AG08395 (cell line): ENCODE data around the gene CRACDL.

Experiments used
- DNase-seq: peaks from one replicate; pipeline ENCODE4 v3.0.0; 2012; ENCODE audit warnings: mixed read lengths, low spot score

CRACDL gene

GRCh38 chr2:98926601-98927000 is 9.4 kb downstream of the CRACDL start:
- DNase-seq, result no peak

GRCh38 chr2:98924910-98925309 is 11.1 kb downstream of the CRACDL start:
- no peak for DNase-seq

GRCh38 chr2:98924038-98924830 is 11.8 kb downstream of the CRACDL start:
- DNase-seq, result no peak

DNA sequence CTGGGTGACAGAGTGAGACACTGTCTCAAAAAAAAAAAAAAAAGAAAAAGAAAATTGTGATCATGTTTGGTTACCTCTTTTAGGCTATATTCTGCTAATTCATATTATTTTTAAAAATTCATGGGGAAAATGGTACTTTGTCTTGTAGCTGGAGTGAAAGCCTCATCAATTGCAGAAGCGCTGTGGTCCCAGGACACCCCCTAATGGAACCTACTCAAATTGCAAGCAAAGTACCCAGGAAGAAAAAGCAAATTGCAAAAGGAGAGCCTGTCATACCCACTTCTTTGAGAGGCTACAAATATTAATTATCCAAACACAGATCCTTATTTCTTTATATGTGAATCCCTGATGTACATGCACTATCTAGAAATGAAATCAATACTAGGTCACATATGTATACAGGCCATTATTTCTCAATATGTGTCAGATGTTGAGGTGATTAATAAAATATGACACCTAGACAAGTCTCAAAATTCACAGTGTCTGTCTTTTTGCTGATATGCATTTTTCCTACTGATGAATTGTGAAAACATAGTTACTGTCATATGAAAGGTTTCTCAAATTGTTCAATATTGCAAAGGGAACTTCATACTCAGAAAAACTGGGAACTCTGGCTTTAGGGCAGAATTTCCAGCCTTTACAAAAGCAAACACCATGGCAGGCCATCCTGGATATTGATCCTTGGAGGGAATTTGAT is 12.6 kb downstream of the CRACDL start:
- no peak for DNase-seq

- no peak for DNase-seq
Observed at GRCh38 chr2:98921062-98921461, 15.0 kb downstream of the CRACDL start.

DNA sequence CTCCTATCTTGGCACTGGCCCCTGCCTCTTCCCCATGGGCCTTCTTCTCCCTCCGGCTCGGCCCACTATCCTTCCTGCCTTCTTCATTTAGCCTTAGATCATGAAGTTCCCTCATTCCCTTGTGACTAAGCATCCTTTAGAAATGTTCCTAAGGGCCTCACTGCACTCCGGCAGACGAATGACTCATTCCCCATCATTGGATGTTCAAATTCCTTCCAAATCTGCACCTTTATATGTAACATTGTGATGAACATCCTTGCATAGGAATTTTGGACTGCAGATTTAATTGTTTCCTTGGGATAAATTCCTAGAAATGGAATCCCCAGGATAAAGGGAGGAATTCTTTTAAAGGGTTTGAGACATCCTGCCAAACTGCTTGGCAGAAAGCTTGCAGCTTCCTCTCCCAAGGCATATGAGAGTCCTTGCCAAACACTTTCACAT is 19.0 kb downstream of the CRACDL start:
- peak; percentile 84 for DNase-seq

- DNase-seq, result peak; percentile 40
Observed at GRCh38 chr2:98915751-98916358, 20.2 kb downstream of the CRACDL start.

- no peak for DNase-seq
Observed at GRCh38 chr2:98914713-98915580, 21.1 kb downstream of the CRACDL start.

GRCh38 chr2:98913916-98914712 is 21.9 kb downstream of the CRACDL start:
- no peak for DNase-seq

DNA sequence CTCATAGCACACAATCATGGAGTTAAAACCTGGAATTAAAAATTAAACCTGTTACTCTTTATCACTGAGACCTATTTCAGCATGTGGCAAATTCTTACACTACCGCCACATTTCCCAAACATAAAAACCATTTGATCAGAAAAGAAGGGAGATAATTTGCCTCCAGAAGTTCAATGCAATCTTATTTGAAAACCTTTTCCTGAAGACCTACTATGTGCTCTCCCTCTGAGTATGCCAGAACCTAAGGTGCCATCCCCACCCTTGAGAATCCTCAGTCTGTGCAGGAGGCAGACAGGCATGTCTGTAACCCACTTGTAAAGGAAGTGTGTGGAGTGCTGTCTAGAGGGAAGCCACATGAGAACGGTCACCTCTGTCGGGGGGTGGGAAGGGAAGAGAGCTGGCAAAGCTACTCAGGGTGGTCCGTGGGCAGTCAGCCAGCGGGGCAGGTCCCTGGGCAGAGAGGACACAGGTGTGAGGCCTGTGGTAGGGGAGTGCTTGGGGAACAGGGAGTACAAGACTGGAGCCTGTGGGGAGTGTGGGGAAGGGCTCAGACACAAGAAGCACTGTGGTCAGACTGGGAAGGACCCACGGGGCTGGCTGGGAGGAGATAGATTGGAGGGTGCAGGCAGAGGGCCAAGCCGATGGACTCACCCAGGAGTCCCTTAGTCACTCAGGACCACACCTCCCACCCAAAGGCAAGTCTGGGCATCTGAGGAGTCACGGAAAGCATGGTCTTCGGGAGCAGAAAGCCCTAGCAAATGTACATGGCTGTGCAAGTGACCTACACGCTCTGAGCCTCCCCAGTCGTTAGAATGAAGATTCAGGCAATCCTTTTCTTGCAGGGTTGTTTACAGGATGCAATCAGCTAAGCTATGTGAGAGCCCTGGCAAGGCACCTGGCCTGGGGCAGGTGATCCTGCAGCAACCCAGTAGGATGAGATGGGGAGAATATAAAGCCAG is 22.8 kb downstream of the CRACDL start:
- DNase-seq, result no peak

- peak; percentile 85 for DNase-seq
Observed at GRCh38 chr2:98912221-98912851, 23.7 kb downstream of the CRACDL start.

- no peak for DNase-seq
Observed at GRCh38 chr2:98911376-98912154, 24.5 kb downstream of the CRACDL start.

DNA sequence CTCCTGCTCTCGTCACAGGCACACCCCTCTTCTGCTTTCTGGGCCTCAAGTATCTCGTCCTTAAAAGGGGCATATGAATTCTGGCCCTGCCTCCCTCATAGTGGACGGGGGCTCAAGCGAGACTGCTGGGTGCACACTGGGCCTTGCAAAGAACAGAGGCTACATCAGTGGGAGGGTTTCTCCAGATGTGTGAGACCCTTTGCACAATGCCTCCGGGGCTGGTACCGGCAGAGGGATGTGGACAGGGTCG is 25.0 kb downstream of the CRACDL start:
- DNase-seq, result no peak

- DNase-seq, result no peak
Observed at GRCh38 chr2:98910349-98911125, 25.5 kb downstream of the CRACDL start.

- peak; percentile 64 for DNase-seq
Observed at GRCh38 chr2:98909317-98910211, 26.5 kb downstream of the CRACDL start.

- DNase-seq, result no peak
Observed at GRCh38 chr2:98908931-98909316, 27.1 kb downstream of the CRACDL start.
